Measurements from ENCODE around the gene WDR33.
A peak's percentile ranks its signal among the peaks of the same experiment; 100 is the strongest.

WDR33 gene

DNA sequence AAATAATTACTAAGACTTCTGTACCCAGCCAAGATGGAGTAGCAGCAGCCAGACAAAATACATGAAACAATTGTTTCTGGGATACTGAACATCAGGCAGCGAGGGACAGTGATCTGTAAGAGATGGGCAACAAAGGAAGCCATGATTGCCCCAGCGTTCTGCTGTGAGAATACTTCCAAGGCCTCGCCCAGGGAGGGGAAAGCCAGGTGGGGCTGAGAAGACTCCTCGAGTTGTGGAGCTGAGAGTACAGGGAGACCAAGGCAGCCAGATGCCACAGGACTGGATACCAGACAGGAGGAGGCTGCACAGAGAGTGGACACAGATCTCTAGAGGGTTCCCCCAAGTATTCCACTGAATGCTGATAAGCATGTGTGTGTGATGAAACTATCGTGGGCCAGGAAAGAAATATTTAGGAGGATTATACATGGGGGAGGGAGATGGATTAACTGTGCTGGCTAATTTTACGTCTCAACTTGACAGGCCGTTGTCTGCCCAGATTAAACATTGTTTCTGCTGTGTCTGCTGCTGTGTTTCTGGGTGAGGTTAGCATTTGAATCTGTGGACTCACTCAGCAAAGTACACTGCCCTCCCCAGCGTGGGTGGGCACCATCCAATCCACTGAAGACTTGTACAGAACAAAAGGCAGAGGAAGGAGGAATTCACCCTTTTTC, 125.4 kb downstream of the WDR33 start:
- no peak for DNase-seq

DNA sequence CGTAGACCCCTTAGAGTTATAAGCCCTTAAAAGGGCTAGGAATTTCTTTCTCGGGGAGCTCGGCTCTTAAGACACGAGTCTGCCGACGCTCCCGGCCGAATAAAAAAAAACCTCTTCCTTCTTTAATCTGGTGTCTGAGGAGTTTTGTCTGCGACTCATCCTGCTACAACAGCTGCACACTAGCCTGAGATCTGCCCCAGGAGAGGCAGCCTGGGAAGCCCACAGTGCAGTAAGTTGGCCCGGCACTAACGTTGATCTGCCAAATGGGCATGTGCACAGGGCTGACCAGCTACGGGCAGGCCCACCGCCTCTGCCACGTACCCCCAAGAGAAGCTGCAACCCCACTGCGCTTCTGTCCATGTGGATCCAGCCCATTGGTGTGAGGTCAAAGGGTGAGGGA, 127.2 kb downstream of the WDR33 start:
- no peak for DNase-seq

DNA sequence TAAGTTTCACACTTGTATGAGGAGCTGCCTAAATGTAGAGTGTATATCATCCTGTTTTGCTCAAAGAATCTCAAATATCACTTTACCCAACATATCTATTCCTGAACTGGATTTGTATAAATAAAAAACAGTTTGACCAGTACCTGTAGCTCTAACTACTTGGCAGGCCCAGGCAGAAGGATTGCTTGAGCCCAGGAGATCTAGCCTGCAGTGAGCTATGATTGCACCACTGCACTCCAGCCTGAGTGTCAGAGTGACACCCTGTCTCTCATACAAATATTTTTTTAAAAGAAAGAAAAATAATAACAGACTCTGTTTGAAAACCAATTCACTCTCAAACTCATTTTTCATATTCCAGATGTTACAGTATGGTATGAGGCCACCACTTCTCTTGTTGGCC, 127.9 kb downstream of the WDR33 start:
- no peak for DNase-seq

DNA sequence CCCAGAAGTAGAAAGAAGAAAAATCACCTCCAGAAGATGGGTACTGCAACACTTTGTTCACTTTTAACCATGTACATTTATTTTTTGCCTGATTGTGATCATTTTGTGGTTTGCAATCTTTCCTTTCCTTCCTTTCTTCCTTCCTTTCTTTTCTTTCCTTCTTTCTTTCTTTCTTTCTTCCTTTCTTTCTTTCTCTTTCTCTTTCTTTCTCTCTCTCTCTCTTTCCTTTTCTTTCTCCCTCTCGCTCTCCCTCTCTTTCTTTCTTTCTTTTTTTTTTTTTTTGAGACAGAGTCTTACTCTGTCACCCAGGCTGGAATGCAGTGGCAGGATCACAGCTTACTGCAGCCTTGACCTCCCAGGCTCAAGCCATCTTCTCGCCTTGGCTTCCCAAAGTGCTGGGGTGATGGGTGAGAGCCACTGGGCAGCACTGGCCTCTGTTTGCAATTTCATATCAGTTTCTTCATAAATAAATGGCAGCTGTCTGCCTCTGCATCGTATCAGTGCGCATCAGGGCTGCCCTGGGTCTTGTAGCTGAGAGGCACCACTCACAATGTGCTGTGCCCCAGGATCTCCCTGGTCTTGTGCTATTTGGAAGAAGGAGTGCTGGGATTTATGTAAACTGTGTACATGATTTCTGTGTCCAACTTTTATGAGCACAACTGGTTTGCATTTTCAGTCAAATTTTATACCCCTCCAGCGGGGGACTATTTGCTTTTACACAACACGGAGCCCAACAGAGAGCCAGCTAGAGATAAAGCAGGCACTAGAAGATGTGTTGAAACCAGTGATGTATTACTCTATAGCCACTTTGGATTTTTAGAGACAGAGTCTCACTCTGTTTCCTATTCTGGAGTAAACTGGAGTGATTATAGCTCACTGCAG, 128.8 kb downstream of the WDR33 start:
- peak; percentile 19 for DNase-seq

DNA sequence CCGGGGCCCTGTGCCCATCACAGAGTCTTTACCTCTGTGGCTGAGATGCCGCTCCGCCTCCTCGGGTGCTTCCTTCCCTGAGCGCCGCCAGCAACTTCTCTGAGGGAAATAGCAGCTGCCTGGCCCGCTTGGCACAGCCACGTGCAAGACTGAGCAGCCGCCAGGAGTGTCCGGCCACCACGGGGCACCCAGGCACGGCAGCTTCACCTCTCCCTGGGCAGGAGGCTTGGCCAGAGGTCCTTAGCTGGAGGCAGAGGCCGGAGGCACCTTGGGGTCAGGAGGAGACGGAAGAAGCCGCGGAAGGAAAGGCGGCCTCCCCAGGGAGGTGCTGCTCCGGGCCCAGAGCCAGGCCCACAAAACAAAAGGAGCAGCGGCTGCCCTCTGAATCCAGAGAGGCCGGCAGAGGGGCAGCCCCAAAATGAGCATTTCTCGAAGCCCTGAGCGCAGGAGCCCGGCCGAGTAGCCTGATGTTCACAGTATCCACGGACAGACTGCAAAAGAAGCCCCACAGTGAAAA, 129.6 kb downstream of the WDR33 start:
- DNase-seq, result no peak

DNA sequence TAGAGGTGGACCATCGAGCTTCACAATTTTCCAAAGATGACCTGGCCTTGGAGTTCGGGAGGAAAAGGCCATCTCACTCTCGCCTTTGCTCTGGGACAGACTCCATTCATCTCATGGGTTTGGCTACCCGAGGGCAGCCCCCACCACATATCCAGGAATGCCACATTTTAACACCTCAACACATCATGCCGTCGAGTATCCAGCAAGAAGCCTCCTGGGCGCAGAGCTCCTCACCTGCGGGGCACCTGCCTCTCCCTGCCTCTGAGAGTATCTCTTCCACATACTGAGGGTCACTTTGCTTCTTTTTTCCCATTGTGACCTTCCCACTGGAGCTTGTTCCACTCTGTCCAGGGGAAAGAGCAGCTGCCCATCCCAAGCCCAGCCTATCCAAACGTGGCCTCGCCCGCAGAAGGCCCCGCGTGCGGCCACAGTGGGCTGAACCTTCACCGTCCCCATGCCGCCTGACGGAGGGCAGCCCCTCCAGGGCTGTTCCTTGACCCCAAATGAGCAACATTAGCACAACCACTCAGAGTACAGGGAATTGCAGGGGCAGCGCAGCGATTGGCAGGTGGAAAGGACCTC, 130.2 kb downstream of the WDR33 start:
- peak; percentile 52 for DNase-seq

DNA sequence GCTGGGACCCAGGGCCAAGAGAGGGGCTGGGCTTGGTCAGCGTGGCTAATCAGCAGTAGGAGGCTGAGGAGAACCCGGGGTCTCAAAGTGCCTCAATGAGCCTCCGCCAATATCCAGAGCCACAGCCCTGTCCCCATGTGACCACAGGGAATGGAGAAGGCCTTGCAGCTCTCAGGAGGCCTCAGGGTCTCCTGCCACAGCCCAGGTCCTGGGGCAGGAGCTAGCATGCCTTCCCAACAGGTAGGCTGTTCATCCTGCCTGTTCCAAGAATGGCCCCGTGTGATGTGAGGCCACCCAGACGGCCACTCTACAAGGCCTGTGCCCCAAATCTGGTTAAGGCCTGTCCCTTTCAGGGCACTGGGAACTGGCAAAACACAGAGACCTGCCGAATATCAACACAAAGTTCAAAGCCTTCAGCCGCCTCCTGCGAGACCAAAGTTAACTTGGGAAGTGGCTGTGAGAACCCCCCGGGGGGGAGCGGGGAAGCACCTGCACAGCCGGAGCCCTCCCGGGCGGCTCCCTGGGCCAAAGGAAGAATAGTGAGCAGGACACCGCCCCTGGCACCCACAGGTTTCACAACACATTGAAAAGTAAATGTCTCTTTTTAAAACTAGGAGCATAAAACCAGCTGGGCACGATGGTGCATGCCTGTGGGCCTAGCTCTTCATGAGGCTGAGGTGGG, 131.2 kb downstream of the WDR33 start:
- DNase-seq, result no peak

DNA sequence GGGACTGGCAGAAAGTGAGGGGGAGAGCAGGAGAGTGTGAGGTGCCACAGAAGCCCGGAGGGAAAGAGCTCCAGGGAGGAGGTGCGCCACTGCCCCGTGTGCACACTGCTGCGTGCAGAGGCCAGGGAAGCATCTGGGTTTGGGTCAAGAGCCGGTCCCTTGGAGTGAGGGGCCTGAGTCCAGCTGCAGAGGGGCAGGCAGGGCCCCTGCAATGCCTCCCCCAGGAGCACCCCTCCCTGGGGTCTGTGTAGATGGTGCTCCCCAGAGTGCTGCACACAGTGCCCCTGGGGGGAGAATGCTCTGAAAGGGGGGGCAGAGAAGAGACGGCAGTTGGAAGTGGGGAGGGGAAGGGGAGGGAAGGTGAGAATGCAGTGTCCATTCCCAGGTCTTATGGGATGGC, 132.0 kb downstream of the WDR33 start:
- DNase-seq, result no peak

DNA sequence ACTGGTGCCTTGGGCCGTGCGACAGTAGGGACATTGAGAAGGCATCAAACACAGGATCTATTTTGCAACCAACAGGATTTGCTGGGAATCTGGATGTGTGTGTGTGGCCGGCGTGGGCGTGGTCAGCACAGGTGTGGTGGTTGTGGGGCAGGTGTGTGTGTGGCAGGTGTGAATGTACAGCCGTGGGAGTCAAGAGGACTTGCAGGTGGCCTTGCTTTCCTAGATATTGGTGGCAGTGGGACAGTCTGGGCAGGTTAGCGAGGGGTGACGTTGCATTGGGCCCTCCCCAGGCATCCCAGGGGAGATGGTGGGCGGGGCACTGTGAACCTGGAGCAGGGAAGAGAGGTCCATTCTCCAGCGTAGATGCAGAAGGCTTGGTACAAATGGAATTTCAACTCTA, 132.4 kb downstream of the WDR33 start:
- no peak for DNase-seq

DNA sequence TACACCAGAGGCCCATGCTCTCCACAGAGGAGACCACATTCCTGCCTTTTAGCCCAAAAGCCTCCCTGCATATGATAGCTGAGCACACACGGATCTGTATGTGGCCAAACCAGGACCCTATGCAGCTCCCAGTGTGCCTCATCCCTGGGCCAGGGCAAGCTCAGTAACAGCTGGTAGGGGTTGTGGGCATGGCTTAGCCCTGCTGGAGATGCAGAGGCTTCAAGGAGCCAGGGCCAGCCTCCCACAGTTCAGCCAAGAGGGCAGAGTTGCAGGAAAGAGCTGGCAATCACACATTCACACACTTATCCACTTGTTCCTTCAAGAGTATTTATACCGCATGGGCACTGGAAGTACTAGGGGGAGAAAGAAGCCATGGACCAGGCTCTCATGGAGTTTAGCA, 134.1 kb downstream of the WDR33 start:
- DNase-seq, result no peak

DNA sequence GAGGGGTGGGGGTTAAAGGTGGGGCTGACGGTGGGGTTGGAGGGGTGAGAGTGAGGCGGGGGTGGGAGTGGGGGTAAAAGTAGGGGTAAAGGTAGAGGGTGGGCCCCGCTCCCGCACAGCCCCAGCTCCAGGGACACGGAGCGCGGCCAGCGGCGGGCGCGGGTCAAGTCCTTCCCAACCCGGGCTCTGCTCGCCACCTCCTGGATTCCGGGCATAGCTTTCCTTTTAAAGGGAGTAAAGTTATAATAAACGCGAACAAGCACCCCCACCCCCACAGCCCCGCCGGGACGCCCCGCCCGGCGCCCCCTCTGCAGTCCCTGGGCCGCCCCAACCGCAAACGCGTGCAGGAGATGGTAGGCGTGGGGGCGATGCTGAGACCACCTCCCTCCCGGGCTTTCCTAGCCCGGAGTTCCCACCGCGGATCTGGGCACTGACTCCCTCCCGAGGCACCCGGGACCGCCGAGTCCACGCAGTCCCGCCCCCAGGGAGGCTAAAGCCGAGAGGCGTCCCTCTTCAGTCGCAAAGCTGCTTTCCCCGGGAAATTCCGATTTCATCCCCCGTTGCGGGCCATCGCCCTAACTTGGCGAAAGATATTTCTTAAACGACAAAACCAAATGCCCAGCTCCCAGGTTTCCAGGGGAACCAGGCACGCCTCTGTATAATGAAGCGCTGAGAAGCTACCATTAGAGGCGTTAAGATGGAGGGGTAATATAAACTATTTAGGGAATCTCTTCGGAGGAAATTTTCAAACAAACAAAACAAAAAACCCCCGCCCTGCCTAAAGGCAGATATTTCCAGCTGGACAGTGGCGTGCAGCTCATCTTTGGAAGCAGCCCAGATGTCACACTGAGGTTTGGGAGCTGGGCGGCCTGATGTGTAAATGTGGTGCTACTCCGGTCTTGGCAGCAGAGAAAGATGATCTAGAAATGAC, 135.4 kb downstream of the WDR33 start, which contains the start of gene LIMS2:
LIMS2 (minus strand) TSS at position 200 of the 931 bp plus-strand sequence. CDS start 506 bp downstream, outside the sequence.
- DNase-seq, result no peak

DNA sequence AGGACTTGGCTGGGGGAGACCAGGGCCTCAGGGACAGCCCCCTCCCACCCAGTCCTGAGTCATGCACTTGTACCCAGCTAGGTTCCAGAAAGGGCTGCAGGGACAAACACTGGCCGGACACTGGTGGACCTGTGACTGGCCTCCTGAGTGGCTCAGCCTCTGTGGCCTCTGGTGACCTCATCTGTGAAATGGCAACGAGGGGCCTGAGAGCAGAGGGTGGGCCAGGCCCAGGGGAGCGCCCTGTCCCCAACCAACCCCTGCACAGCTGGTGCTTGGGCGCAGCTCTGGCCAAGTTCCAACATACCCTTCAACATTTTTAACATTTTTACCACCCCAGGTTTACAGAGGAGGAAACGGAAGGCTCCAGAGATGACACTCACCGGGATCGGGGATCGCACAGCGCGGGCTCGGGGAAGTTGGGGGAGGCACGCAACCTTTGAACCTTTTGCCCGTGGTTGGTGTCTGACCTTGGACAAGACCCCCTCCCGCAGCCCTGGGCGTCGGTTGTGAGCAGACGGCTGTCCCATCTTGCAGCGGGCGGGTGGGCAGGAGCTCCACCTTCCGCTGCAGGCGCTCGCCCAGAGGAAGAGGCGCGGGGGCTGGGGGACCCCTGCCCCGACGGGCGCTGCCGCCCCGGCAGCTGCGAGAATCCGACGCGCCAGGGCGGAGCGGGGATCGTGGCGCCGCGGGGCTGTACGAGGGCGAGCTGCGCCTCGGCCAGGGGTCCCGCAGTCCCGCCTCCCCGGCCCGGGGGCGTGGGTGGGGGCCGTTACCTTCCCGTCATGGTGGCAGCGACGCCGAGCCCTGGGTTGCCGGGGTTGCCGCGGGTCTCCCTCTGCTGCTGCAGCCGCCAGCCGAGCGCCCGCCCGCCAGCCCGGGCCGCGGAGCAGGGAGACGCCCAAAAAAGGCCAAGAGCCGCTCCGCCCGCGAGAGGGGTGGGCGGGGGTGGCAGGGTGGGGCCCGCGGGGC, 136.4 kb downstream of the WDR33 start:
- DNase-seq, result peak; percentile 67

DNA sequence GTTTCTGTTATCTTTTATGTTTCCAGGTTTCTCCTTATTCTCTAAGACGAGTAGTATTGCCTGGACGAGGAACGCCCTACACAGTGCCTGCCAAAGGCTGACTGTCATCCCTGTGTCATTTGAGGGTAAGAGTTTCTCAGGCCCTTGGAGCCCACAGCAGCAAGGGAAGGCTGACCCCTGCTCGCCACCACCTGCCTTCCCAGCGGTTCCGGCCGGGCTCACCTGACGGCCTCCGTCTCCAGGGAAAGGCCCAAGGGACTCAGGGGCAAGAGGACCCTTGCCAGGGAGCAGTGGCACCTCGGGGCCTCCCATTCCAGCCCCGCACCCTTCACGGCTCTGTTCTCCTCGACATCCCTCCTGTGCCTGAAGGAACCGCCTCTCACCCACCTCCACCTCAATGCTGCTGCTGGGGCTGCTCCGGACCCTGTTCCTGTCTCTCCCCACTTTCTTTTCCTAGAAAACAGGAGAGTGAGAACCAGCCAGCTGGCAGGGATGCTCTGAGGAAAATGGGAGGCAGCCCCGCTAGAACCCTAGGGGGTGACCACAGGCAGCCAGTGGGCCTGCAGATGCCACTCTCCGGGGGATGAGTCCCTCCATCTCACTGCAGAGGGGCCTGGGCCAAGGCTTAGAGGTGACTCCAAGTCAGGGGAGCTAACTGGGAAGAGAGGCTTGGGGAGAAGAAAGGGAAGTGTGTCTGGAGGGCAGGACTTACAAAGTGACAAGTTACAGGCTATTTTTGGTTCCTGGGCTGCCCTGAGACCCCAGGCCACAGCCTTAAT, 137.5 kb downstream of the WDR33 start:
- DNase-seq, result no peak

DNA sequence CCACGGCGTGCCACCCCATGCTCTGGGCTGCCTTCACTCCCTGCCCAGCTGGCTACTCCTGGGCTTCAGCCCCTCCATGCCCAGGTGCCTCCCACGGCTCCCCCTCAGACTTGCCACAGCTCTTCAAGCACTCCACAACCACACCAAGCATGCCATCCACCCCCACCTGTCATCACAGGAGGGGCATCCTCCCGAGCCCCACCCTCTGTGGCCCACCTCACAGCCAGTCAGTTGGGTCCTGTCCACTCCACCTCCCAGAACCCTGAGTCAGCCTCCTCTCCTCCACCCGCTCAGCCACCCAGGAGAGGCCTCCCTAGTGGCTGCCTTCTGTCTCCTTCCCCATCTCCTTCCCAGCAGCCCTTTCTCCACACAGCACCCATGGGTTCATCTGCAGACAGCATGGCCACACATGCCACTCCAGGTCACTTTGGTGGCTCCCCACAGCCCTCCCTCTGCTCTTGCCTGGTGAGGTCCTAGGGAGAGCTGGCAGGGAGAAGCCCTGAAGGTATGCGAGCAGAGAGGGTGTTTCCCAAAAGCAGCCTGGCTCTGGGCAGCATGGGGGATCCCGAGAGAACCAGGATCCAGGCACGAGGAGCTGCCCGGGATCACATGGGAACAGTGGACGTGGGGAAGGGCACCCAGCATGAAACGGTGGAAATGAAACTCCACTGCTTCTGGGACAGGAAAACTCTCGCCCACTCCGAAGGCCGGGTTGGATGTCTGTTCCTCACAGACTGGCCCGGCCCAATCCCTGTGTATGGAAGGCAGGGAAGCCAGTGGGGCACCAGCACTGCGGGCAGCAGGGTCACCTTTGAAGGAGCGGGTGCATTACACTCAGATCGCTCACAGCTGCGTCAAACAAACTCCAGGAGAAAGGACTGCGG, 138.4 kb downstream of the WDR33 start:
- DNase-seq, result no peak

DNA sequence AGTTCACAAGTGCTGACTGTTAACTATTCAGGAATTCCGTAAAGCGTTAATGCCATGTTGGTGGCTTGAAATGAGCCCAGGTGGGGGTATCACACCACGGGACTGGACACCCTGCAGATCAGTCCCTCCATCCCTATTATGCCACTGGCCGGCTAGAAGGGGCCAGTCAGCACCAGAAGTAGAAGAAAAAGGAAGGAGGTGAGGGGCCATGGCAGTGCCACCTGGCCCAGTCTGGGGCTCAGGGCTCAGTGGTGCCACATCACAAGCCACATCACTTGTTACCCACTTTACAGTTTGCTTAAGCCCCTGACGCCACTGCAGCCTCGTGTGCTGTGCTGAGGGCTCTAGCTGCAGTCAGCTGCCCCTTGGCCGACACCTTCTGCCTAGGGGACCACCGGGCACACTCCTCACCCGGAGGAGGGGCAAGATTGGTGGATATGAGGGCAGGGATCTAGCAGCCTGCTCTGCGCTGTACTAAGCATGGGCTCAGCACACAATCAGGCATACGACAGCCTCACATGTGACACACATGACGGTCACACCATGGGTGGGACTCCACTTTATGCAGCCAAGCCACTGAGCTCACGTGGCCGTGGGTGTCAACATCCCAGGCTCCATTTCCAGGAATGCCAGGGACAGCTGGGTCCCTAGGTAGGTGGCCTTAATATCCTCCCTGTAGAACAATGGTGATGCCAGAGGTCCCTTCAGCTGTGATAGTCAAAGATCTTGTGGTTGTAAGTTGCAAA, 139.2 kb downstream of the WDR33 start:
- DNase-seq, result no peak

DNA sequence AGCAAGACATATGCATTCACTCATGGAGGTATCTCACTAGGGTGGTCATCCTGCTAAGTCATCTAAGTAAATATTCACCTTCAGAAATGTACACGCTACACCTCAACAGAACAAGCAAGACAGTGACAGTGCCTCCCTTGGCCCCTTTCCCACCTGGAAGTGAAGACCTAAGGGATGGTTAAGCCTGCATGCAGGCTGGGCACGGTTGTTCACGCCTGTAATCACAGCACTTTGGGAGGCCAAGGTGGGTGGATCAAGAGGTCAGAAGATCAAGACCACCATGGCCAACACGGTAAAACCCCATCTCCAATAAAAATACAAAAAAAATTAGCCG, 140.0 kb downstream of the WDR33 start:
- no peak for DNase-seq

DNA sequence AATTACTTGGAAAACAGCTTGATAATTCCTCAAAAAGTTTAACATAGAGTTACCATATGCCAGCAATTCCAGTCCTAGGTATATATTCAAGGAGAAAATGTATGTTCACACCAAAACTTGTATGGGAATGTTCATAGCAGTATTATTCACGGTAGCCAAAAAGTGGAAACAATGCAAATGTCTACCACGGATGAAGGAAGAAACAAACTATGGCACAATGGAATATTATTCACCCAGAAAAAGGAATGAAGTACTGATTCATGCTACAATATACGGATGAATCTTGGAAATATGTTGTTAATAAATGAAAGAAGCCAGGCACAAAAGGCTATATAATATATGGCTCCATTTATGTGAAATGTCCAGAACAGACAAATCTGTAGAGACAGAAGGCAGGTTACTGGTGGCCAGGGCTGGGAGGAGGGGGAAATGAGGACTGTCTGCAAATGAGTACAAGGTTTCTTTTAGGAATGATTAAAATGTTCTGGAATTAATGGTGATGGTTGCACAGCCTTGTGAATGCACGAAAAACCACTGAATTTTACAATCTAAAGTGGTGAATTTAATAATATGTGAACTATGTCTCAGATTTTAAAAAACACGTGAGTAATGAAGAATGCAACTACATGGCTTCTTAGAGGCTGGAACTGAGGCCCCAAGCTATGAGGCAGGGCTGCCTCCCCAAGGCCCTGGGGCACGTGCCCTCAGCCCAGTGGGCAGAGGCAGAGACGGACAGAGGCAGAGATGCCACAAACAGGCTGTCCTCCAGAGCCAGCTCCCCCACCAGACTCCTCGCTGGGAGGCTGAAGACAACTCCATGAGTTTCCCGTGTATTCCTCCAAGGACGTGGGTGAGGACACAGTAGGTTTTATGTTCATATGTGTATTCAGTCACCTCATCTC, 140.7 kb downstream of the WDR33 start:
- DNase-seq, result no peak
